K562 (cell line): ENCODE measurements around the gene CACNG1. TPM values are rescaled to one million over a fixed set of nuclear protein-coding genes. Genes with fewer than 3 reads are reported as not detected.

Experiments
- ATAC-seq: fragments of 200-7000 bp; cut with Tn5 transposase; 3 replicates; pipeline ENCODE4 v1.9.1; 2020; ENCODE audit warnings: moderate library complexity
- BruUV-seq: library from RNA; stranded (reverse); fragments of 400-500 nt; replicated peaks from 2 replicates; lab custom pipeline; 2021; lab: Mats Ljungman, UMichigan
- CTCF ChIA-PET: fragments of 300-600 bp; formaldehyde crosslinking; extraction: SDS; loops from one replicate; lab custom pipeline; 2021; ENCODE audit warnings: low intra/inter-chr PET ratio; lab: Yijun Ruan, JAX
- POLR2A ChIA-PET: fragments of 300-600, 350-650 bp; sonication (Branson Sonifier 250); formaldehyde crosslinking; extraction: SDS; loops from one replicate; lab custom pipeline; 2021; ENCODE audit warnings: antibody characterized with exemption, inconsistent platforms; lab: Yijun Ruan, JAX
- DNase-seq, 4 experiments: peaks; one replicate each; pipeline versions ENCODE4 v3.0.0 to v3.0.0-alpha.2; 2011 to 2018; ENCODE audit warnings: low spot score in 3 of 4, mixed read lengths in 3 of 4; ENCODE audit errors: extremely low read depth in 1 of 4
- FAIRE-seq: peaks from 2 replicates; lab custom pipeline; 2011; peaks lifted over from hg19 to GRCh38; lab: Jason Lieb, UNC
- H2AFZ ChIP-seq: 2 replicates; pipeline ENCODE4 v1.6.0; 2011; ENCODE audit warnings: low read depth, low read length, control low read depth, inconsistent platforms
- H3K27ac ChIP-seq: fragments of 200-600 bp; 3 replicates; pipeline ENCODE4 v1.8.0; 2011; ENCODE audit warnings: low read depth, mild to moderate bottlenecking, control low read depth, inconsistent platforms, low read length, moderate library complexity, mixed read lengths; ENCODE audit errors: extremely low read depth
- H3K27me3 ChIP-seq, 2 experiments: fragments of 300-600 bp in 1 of 2; 2 replicates in 1 of 2; 3 replicates in 1 of 2; pipeline versions ENCODE4 v1.6.0 to v1.8.0; 2011; ENCODE audit warnings: inconsistent platforms in 2 of 2, low read length in 2 of 2, mild to moderate bottlenecking in 1 of 2, mixed read lengths in 1 of 2, moderate library complexity in 1 of 2; ENCODE audit not compliant: control insufficient read depth in 2 of 2, insufficient read depth in 2 of 2
- H3K36me3 ChIP-seq: fragments of 300-600 bp; 3 replicates; pipeline ENCODE4 v1.8.0; 2011; ENCODE audit warnings: mild to moderate bottlenecking, low read length, inconsistent platforms; ENCODE audit not compliant: control insufficient read depth, insufficient read depth
- H3K4me1 ChIP-seq, 2 experiments: fragments of 200-600 bp in 1 of 2; replicated peaks in 1 of 2; 2 replicates in 1 of 2; 3 replicates in 1 of 2; pipeline versions ENCODE4 v1.5.1 to v1.8.0; 2011; ENCODE audit warnings: inconsistent platforms in 2 of 2, low read length in 2 of 2, mild to moderate bottlenecking in 1 of 2, mixed read lengths in 1 of 2, moderate library complexity in 1 of 2; ENCODE audit not compliant: control insufficient read depth in 2 of 2, insufficient read depth in 2 of 2
- H3K4me2 ChIP-seq: 2 replicates; pipeline ENCODE4 v1.6.1; 2011; ENCODE audit warnings: low read length, control low read depth, inconsistent platforms, mixed read lengths; ENCODE audit not compliant: insufficient read depth
- H3K4me3 ChIP-seq: fragments of 200-600 bp; sonication (generic), shearing (Covaris generic); 2 replicates; pipeline ENCODE4 v1.5.1; 2016; ENCODE audit warnings: control low read depth, inconsistent platforms
- H3K79me2 ChIP-seq: fragments of 200-600 bp; 3 replicates; pipeline ENCODE4 v1.8.0; 2011; ENCODE audit warnings: low read length, inconsistent platforms; ENCODE audit not compliant: control insufficient read depth, insufficient read depth
- H3K9ac ChIP-seq, 2 experiments: 2 replicates each; pipeline versions ENCODE4 v1.6.0 to v1.6.1; 2011; ENCODE audit warnings: low read depth in 2 of 2, low read length in 2 of 2, control low read depth in 1 of 2, inconsistent platforms in 1 of 2, mild to moderate bottlenecking in 1 of 2, mixed read lengths in 1 of 2; ENCODE audit not compliant: insufficient read depth in 1 of 2
- H3K9me1 ChIP-seq: one replicate; pipeline ENCODE4 v1.6.0; 2011; ENCODE audit warnings: inconsistent platforms, mild to moderate bottlenecking, low read length, moderate library complexity; ENCODE audit not compliant: control insufficient read depth, insufficient read depth
- H3K9me3 ChIP-seq: replicated peaks from 2 replicates; pipeline ENCODE4 v1.5.1; 2011; ENCODE audit warnings: low read depth, low read length, inconsistent platforms; ENCODE audit not compliant: control insufficient read depth, insufficient read depth
- H4K20me1 ChIP-seq: replicated peaks from 2 replicates; pipeline ENCODE4 v1.6.1; 2011; ENCODE audit warnings: low read length, inconsistent platforms, mixed read lengths; ENCODE audit not compliant: control insufficient read depth, insufficient read depth
- MCM2 ChIP-seq: fragments of 450-650 bp; IDR thresholded peaks from 2 replicates; pipeline ENCODE4 v1.6.1; 2017; ENCODE audit warnings: low read depth, mild to moderate bottlenecking
- TBP ChIP-seq: optimal IDR thresholded peaks from 2 replicates; pipeline ENCODE3; 2011; ENCODE audit warnings: low read depth, low read length, improper control_type of control experiment
- WGBS: fragments of 100-300 bp; shearing (Covaris generic); methylation state at CpG from one replicate; pipeline ENCODE4 v1.1.6; 2016; ENCODE audit warnings: low coverage, mixed read lengths; ENCODE audit not compliant: insufficient coverage; ENCODE audit errors: missing lambda C conversion rate; 5-methylcytosine and 5-hydroxymethylcytosine counted together
- in situ Hi-C: fragments of 300-500 bp; cut with MboI; formaldehyde crosslinking; loops from 4 replicates; pipeline ENCODE4 v1.15.0; 2018; ENCODE audit warnings: inconsistent platforms, mixed read lengths
- intact Hi-C: fragments of 100-400 bp; cut with micrococcal nuclease; formaldehyde crosslinking; loops from 2 replicates; pipeline ENCODE4 v1.14.2; 2022
- polyA plus RNA-seq, 8 experiments: library from polyadenylated mRNA; depleted of rRNA in 4 of 8; stranded (reverse) in 5 of 8; unstranded in 3 of 8; fragments of >200 nt; fragmentation: Nextera tagmentation in 2 of 8; fragmentation: Illumina TruSeq in 1 of 8; extraction: Ambion mirVana in 2 of 8; extraction: Trizol in 1 of 8; gene quantifications; 2 replicates each; pipeline versions ENCODE4 v1.2.1 to v1.2.3, GENCODE V29; 2011 to 2014; ENCODE audit warnings: inconsistent platforms in 1 of 8, missing spikeins in 1 of 8
- total RNA-seq, 7 experiments: library from RNA; depleted of rRNA in 6 of 7; stranded (reverse); fragments of >200 nt in 6 of 7; fragmentation: Illumina TruSeq in 2 of 7; extraction: Trizol in 2 of 7; gene quantifications; 2 replicates each; pipeline versions ENCODE4 v1.2.1 to v1.2.3, GENCODE V29; 2011 to 2021; ENCODE audit warnings: low replicate concordance in 1 of 7
- TF ChIP-seq, protein P1 (sequence below): fragments of 250-450 bp; sonication (Bioruptor Pico); IDR thresholded peaks from 2 replicates; pipeline ENCODE4 v1.5.0; 2021
- TF ChIP-seq, protein P2 (sequence below): IDR thresholded peaks from 2 replicates; pipeline ENCODE4 v1.6.1; 2016; ENCODE audit warnings: missing genetic modification characterization, missing compliant biosample characterization

The CACNG1 gene
- total and polyA plus RNA-seq, 9 of the 15 experiments (the other 6 are each of a cell fraction or from before 2014, with no cell fraction given), result not detected

- Histone ChIP-seq H3K27ac (no peak overlapping the region), H3K4me1 (no peaks in the 10 kb centered on the region), H3K9ac (no peak overlapping the region), H3K9me1 (no peaks in the 10 kb centered on the region), H3K4me3 (no peak overlapping the region), H3K4me2 (no peak overlapping the region), H4K20me1 (no peaks in the 10 kb centered on the region), H3K79me2 (no peaks in the 10 kb centered on the region), H3K36me3 (peaks cover 42% of the 10 kb centered on the region), H2AFZ (no peak overlapping the region), H3K27me3 (no peaks in the 10 kb centered on the region), H3K9me3 (no peaks in the 10 kb centered on the region)
- DNase-seq (no peak), FAIRE-seq (no peak), ATAC-seq (no peak)
- in situ Hi-C loops, result no loop called here
- ChIA-PET CTCF (interaction anchor here (0.6 kb wide), 1 partner anchor 69 kb away, joined by 3 read pairs; no protein-coding TSS in a partner anchor), POLR2A (no interaction called here)
- TF ChIP-seq TBP (no peak), MCM2 (no peak)
- TF ChIP-seq, protein P1, sequence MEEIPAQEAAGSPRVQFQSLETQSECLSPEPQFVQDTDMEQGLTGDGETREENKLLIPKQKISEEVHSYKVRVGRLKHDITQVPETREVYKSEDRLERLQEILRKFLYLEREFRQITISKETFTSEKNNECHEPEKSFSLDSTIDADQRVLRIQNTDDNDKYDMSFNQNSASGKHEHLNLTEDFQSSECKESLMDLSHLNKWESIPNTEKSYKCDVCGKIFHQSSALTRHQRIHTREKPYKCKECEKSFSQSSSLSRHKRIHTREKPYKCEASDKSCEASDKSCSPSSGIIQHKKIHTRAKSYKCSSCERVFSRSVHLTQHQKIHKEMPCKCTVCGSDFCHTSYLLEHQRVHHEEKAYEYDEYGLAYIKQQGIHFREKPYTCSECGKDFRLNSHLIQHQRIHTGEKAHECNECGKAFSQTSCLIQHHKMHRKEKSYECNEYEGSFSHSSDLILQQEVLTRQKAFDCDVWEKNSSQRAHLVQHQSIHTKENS (CRISPR knock-in tag), result no peak
- TF ChIP-seq, protein P2, sequence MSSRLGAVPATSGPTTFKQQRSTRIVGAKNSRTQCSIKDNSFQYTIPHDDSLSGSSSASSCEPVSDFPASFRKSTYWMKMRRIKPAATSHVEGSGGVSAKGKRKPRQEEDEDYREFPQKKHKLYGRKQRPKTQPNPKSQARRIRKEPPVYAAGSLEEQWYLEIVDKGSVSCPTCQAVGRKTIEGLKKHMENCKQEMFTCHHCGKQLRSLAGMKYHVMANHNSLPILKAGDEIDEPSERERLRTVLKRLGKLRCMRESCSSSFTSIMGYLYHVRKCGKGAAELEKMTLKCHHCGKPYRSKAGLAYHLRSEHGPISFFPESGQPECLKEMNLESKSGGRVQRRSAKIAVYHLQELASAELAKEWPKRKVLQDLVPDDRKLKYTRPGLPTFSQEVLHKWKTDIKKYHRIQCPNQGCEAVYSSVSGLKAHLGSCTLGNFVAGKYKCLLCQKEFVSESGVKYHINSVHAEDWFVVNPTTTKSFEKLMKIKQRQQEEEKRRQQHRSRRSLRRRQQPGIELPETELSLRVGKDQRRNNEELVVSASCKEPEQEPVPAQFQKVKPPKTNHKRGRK (tag), result no peak
- WGBS, result 98% methylated on average over 2 of the region's 2 CpGs
- no TSS peak for BruUV-seq
- intact Hi-C loops, result no loop called here
Measured at GRCh38 chr17:67079491-67079890, 35.1 kb downstream of the CACNG1 start.
